Neural cell (in vitro differentiated cells): Measurements from ENCODE around the gene PROSER2. TPM values are rescaled to one million over a fixed set of nuclear protein-coding genes. Genes with fewer than 3 reads are reported as not detected.

Source experiments
- H2AFZ ChIP-seq: fragments of 200-600, 300-800 bp; sonication (generic), shearing (Covaris generic); 2 replicates; pipeline ENCODE4 v1.6.0; 2014; ENCODE audit warnings: low read depth, mild to moderate bottlenecking, antibody characterized with exemption, low read length, moderate library complexity
- H3F3A ChIP-seq: fragments of 200-600 bp; shearing (Covaris generic); 2 replicates; pipeline ENCODE4 v1.6.1; 2016; ENCODE audit warnings: mild to moderate bottlenecking, moderate library complexity, mixed read lengths, antibody characterized with exemption, low read length; ENCODE audit not compliant: insufficient read depth, poor library complexity, severe bottlenecking
- H3K27ac ChIP-seq: fragments of 200-600, 300-800 bp; sonication (generic), shearing (Covaris generic); 2 replicates; pipeline ENCODE4 v1.5.1; 2014; ENCODE audit warnings: mild to moderate bottlenecking, low read length, moderate library complexity
- H3K27me3 ChIP-seq: fragments of 300-800, 200-600 bp; sonication (generic), shearing (Covaris generic); 2 replicates; pipeline ENCODE4 v1.6.0; 2014; ENCODE audit warnings: mild to moderate bottlenecking, low read depth, low read length, moderate library complexity; ENCODE audit not compliant: insufficient read depth
- H3K36me3 ChIP-seq: fragments of 300-800, 200-600 bp; sonication (generic), shearing (Covaris generic); 2 replicates; pipeline ENCODE4 v1.5.1; 2014; ENCODE audit warnings: mild to moderate bottlenecking, antibody characterized with exemption, low read length, moderate library complexity; ENCODE audit not compliant: insufficient read depth
- H3K4me2 ChIP-seq: fragments of 300-800, 200-600 bp; sonication (generic), shearing (Covaris generic); 2 replicates; pipeline ENCODE4 v1.6.0; 2014; ENCODE audit warnings: mild to moderate bottlenecking, low read length
- H3K4me3 ChIP-seq: fragments of 300-800, 200-600 bp; sonication (generic), shearing (Covaris generic); 2 replicates; pipeline ENCODE4 v1.5.1; 2014; ENCODE audit warnings: mild to moderate bottlenecking, low read length, moderate library complexity
- H3K79me2 ChIP-seq: fragments of 200-600 bp; shearing (Covaris generic); replicated peaks from 2 replicates; pipeline ENCODE4 v1.6.0; 2014; ENCODE audit warnings: mild to moderate bottlenecking, low read length, moderate library complexity; ENCODE audit not compliant: insufficient read depth
- H3K9ac ChIP-seq: fragments of 300-800, 200-600 bp; sonication (generic), shearing (Covaris generic); 2 replicates; pipeline ENCODE4 v1.6.1; 2016; ENCODE audit warnings: mild to moderate bottlenecking, low read length, mixed read lengths
- H3K9me2 ChIP-seq: fragments of 200-600 bp; shearing (Covaris generic); 2 replicates; pipeline ENCODE4 v1.6.1; 2016; ENCODE audit warnings: mild to moderate bottlenecking, low read length, mixed read lengths; ENCODE audit not compliant: insufficient read depth
- H3K9me3 ChIP-seq: fragments of 200-600, 300-800 bp; sonication (generic), shearing (Covaris generic); 2 replicates; pipeline ENCODE4 v1.6.1; 2016; ENCODE audit warnings: mild to moderate bottlenecking, mixed run types, low read length, moderate library complexity, mixed read lengths
- H4K20me1 ChIP-seq: fragments of 200-600 bp; shearing (Covaris generic); 2 replicates; pipeline ENCODE4 v1.6.1; 2016; ENCODE audit warnings: mild to moderate bottlenecking, mixed run types; ENCODE audit not compliant: insufficient read depth
- EP300 ChIP-seq: fragments of 450-650 bp; conservative IDR thresholded peaks from 2 replicates; pipeline ENCODE4 v1.6.1; 2014; ENCODE audit warnings: antibody characterized with exemption, mild to moderate bottlenecking, moderate library complexity; ENCODE audit not compliant: poor library complexity, severe bottlenecking
- EZH2 ChIP-seq: fragments of 200-600, 300-800 bp; shearing (Covaris generic), sonication (generic); IDR thresholded peaks from 2 replicates; pipeline ENCODE4 v1.6.1; 2014; ENCODE audit warnings: antibody characterized with exemption, low read length, borderline replicate concordance, mild to moderate bottlenecking; ENCODE audit not compliant: insufficient read depth, poor library complexity, severe bottlenecking
- MXI1 ChIP-seq: fragments of 450-650 bp; conservative IDR thresholded peaks from 2 replicates; pipeline ENCODE4 v1.6.1; 2014; ENCODE audit warnings: antibody characterized with exemption, mild to moderate bottlenecking; ENCODE audit not compliant: poor library complexity, severe bottlenecking
- POLR2AphosphoS5 ChIP-seq: IDR thresholded peaks from 2 replicates; pipeline ENCODE4 v1.6.1; 2012
- RAD21 ChIP-seq: fragments of 450-650 bp; conservative IDR thresholded peaks from 2 replicates; pipeline ENCODE4 v1.6.1; 2014; ENCODE audit warnings: antibody characterized with exemption, mild to moderate bottlenecking, moderate library complexity
- REST ChIP-seq: IDR thresholded peaks from 2 replicates; pipeline ENCODE4 v1.6.1; 2012; ENCODE audit warnings: borderline replicate concordance
- SMC3 ChIP-seq: fragments of 450-650 bp; conservative IDR thresholded peaks from 2 replicates; pipeline ENCODE4 v1.6.1; 2014; ENCODE audit warnings: antibody characterized with exemption, mild to moderate bottlenecking, moderate library complexity; ENCODE audit not compliant: poor library complexity
- TAF1 ChIP-seq: IDR thresholded peaks from 2 replicates; pipeline ENCODE4 v1.6.1; 2012; ENCODE audit warnings: low read depth
- polyA plus RNA-seq: library from polyadenylated mRNA; depleted of rRNA; stranded (reverse); fragments of >200 nt; gene quantifications from 2 replicates; pipeline ENCODE4 v1.2.3, GENCODE V29; 2014
- TF ChIP-seq, protein P1 (sequence below): fragments of 450-650 bp; IDR thresholded peaks from 2 replicates; pipeline ENCODE4 v1.5.1; 2014; ENCODE audit warnings: antibody characterized with exemption, mild to moderate bottlenecking, moderate library complexity; ENCODE audit not compliant: poor library complexity, severe bottlenecking

The PROSER2 gene
- polyA plus RNA-seq, 1 donor from 2014 or later: 1.1 TPM

DNA sequence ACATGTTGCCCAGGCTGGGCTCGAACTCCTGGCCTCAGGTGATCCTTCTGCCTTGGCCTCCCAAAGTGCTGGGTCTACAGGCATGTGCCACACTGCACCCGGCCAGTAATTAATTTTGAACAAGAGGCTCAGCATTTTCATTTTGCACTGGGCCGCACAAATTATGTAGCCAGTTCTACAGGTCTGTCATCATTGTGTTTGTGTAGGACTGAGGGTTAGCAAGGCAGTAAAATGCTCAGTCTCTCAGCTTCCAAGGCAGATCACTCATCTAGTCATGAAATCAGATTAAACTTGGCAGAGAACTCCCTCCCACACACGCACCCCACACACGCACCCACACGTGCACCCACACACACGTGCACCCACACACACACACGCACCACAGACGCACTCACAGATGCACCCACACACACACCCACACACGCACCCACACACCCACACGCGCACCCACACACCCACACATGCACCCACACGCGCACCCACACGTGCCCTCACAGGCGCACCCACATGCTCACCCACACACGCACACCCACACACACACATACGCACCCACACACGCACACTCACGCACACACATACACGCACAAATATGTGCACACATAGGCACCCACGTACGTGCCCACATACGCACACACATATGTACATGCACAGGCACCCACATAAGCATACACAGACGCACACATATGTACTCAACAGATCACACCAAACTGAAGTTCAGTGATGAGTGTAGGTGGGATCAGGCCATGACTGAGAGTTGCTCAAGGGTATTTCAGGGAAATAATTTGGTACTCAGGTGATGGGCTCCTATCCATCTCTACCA lies 27.8 kb upstream of the PROSER2 start:
- no peaks in the 10 kb centered on the region for H3F3A ChIP-seq
- H2AFZ ChIP-seq: no peak overlapping the region
- H3K27me3 ChIP-seq: no peaks in the 10 kb centered on the region
- H3K9me2 ChIP-seq: no peaks in the 10 kb centered on the region
- H3K4me2 ChIP-seq: no peak overlapping the region
- H3K4me3 ChIP-seq: no peak overlapping the region
- TF ChIP-seq MXI1 (no peak), POLR2AphosphoS5 (no peak), REST (no peak), SMC3 (no peak), TAF1 (no peak), EP300 (no peak), EZH2 (no peak), RAD21 (no peak)
- TF ChIP-seq, protein P1, sequence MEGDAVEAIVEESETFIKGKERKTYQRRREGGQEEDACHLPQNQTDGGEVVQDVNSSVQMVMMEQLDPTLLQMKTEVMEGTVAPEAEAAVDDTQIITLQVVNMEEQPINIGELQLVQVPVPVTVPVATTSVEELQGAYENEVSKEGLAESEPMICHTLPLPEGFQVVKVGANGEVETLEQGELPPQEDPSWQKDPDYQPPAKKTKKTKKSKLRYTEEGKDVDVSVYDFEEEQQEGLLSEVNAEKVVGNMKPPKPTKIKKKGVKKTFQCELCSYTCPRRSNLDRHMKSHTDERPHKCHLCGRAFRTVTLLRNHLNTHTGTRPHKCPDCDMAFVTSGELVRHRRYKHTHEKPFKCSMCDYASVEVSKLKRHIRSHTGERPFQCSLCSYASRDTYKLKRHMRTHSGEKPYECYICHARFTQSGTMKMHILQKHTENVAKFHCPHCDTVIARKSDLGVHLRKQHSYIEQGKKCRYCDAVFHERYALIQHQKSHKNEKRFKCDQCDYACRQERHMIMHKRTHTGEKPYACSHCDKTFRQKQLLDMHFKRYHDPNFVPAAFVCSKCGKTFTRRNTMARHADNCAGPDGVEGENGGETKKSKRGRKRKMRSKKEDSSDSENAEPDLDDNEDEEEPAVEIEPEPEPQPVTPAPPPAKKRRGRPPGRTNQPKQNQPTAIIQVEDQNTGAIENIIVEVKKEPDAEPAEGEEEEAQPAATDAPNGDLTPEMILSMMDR: no peak
- H3K9ac ChIP-seq: no peak overlapping the region
- no peaks in the 10 kb centered on the region for H3K9me3 ChIP-seq
- no peaks in the 10 kb centered on the region for H4K20me1 ChIP-seq
- H3K79me2 ChIP-seq: no peaks in the 10 kb centered on the region
- H3K27ac ChIP-seq: no peak overlapping the region
- H3K36me3 ChIP-seq: no peaks in the 10 kb centered on the region

DNA sequence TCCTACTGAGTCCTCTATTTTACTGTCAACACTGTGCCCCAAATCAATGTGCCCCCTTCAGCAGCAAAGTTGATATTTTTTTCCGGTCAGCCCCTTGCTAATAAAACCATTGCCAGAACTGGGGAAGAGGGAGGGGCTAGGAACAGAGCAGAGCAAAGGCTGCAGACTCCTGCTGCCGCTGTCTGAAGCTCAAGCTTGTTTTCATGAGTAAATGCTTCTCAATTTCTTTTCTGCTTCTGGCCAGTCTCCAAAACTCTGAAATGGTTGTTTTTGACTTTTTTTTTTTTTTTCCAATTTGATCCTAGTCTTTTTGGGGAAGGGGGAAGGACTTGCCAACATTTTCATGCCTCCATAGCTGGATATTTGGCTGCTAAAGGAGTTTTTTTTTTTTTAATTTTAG lies 26.7 kb upstream of the PROSER2 start:
- H3K27ac ChIP-seq: no peak overlapping the region
- no peaks in the 10 kb centered on the region for H3K9me2 ChIP-seq
- H3K4me3 ChIP-seq: no peak overlapping the region
- no peaks in the 10 kb centered on the region for H3K27me3 ChIP-seq
- no peaks in the 10 kb centered on the region for H4K20me1 ChIP-seq
- no peaks in the 10 kb centered on the region for H3F3A ChIP-seq
- no peak overlapping the region for H3K4me2 ChIP-seq
- no peaks in the 10 kb centered on the region for H3K9me3 ChIP-seq
- H3K36me3 ChIP-seq: no peaks in the 10 kb centered on the region
- no peak overlapping the region for H3K9ac ChIP-seq
- TF ChIP-seq RAD21: no peak
- TF ChIP-seq, protein P1: no peak
- TF ChIP-seq SMC3: no peak
- no peak for TF ChIP-seq POLR2AphosphoS5
- TF ChIP-seq MXI1: no peak
- no peak for TF ChIP-seq EZH2
- TF ChIP-seq REST: no peak
- TF ChIP-seq EP300: no peak
- TF ChIP-seq TAF1: no peak
- no peak overlapping the region for H2AFZ ChIP-seq
- H3K79me2 ChIP-seq: no peaks in the 10 kb centered on the region
